ENCODE measurements around the gene MFAP4.

Gene MFAP4

DNA sequence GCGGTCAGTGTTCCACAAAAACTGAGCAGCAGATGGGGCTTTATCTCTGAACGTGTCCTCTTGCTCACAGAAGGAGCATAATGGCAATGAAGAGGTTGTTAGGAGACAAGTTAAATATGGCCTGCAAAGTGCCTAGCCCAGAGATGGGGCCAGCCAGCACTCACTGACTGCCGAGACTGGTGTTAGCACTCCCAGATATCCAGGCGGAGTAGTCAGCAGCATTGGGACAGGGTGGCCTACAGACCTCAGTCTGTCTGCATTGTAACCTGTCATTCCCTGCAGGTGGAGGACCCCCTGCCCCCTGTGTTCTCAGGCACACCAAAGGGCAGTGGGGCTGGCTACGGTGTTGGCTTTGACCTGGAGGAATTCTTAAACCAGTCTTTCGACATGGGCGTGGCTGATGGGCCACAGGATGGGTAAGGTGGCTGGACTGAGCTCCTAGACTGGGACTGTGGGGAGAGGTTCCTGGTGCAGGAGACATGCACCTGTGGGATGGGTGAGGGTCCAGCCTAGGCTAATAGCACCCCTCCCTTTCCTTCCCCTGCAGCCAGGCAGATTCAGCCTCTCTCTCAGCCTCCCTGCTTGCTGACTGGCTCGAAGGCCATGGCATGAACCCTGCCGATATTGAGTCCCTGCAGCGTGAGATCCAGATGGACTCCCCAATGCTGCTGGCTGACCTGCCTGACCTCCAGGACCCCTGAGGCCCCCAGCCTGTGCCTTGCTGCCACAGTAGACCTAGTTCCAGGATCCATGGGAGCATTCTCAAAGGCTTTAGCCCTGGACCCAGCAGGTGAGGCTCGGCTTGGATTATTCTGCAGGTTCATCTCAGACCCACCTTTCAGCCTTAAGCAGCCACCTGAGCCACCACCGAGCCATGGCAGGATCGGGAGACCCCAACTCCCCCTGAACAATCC lies 4.2 kb downstream of the MFAP4 start:
- Histone ChIP-seq H3K27me3 (ENCODE audit: insufficient read depth, low read length) (no peaks in the 10 kb centered on the region), H3K9ac (ENCODE audit: low read depth, low read length) (no peak overlapping the region), H3K4me3 (ENCODE audit: low read length) (no peak overlapping the region), H3K4me1 (ENCODE audit: insufficient read depth, low read length) (peaks cover 4% of the 10 kb centered on the region; the same call in 1 of the 2 replicates), H3K27ac (ENCODE audit: low read length) (no peak overlapping the region), H3K36me3 (ENCODE audit: insufficient read depth, low read depth, low read length) (peaks cover 62% of the 10 kb centered on the region), H3K9me3 (ENCODE audit: insufficient read depth, low read depth, low read length) (no peaks in the 10 kb centered on the region)

DNA sequence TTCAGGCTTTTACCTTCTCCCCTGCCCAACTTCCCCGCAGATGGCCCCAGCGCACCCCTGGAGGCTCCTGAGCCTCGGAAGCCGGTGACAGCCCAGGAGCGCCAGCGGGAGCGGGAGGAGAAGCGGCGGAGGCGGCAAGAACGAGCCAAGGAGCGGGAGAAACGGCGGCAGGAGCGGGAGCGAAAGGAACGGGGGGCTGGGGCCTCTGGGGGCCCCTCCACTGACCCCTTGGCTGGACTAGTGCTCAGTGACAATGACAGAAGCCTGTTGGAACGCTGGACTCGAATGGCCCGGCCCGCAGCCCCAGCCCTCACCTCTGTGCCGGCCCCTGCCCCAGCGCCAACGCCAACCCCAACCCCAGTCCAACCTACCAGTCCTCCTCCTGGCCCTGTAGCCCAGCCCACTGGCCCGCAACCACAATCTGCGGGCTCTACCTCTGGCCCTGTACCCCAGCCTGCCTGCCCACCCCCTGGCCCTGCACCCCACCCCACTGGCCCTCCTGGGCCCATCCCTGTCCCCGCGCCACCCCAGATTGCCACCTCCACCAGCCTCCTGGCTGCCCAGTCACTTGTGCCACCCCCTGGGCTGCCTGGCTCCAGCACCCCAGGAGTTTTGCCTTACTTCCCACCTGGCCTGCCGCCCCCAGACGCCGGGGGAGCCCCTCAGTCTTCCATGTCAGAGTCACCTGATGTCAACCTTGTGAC lies 5.1 kb downstream of the MFAP4 start:
- H3K4me3 ChIP-seq (ENCODE audit: low read length): no peak overlapping the region
- peaks cover 62% of the 10 kb centered on the region for H3K36me3 ChIP-seq (ENCODE audit: insufficient read depth, low read depth, low read length)
- H3K27ac ChIP-seq (ENCODE audit: low read length): no peak overlapping the region
- no peaks in the 10 kb centered on the region for H3K27me3 ChIP-seq (ENCODE audit: insufficient read depth, low read length)
- H3K9ac ChIP-seq (ENCODE audit: low read depth, low read length): no peak overlapping the region
- H3K9me3 ChIP-seq (ENCODE audit: insufficient read depth, low read depth, low read length): no peaks in the 10 kb centered on the region
- no peaks in the 10 kb centered on the region; the same call in 1 of the 2 replicates for H3K4me1 ChIP-seq (ENCODE audit: insufficient read depth, low read length)

- no peak overlapping the region for H3K4me3 ChIP-seq (ENCODE audit: low read length)
- H3K27me3 ChIP-seq (ENCODE audit: insufficient read depth, low read length): no peaks in the 10 kb centered on the region
- no peak overlapping the region for H3K9ac ChIP-seq (ENCODE audit: low read depth, low read length)
- peaks cover 62% of the 10 kb centered on the region for H3K36me3 ChIP-seq (ENCODE audit: insufficient read depth, low read depth, low read length)
- H3K4me1 ChIP-seq (ENCODE audit: insufficient read depth, low read length): no peaks in the 10 kb centered on the region; the same call in 1 of the 2 replicates
- no peaks in the 10 kb centered on the region for H3K9me3 ChIP-seq (ENCODE audit: insufficient read depth, low read depth, low read length)
- H3K27ac ChIP-seq (ENCODE audit: low read length): no peak overlapping the region
Measured at GRCh38 chr17:19381361-19381740, 5.6 kb downstream of the MFAP4 start.

DNA sequence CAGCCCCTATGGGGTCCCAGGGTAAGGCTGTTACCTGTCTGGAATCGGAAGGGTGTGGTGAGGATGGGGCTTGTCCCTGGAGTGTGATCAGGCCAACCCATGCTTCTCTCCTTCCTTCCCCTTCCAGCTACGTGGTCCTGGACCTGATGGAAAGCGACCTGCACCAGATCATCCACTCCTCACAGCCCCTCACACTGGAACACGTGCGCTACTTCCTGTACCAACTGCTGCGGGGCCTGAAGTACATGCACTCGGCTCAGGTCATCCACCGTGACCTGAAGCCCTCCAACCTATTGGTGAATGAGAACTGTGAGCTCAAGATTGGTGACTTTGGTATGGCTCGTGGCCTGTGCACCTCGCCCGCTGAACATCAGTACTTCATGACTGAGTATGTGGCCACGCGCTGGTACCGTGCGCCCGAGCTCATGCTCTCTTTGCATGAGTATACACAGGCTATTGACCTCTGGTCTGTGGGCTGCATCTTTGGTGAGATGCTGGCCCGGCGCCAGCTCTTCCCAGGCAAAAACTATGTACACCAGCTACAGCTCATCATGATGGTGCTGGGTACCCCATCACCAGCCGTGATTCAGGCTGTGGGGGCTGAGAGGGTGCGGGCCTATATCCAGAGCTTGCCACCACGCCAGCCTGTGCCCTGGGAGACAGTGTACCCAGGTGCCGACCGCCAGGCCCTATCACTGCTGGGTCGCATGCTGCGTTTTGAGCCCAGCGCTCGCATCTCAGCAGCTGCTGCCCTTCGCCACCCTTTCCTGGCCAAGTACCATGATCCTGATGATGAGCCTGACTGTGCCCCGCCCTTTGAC lies 6.3 kb downstream of the MFAP4 start:
- H3K27ac ChIP-seq (ENCODE audit: low read length): no peak overlapping the region
- no peaks in the 10 kb centered on the region for H3K9me3 ChIP-seq (ENCODE audit: insufficient read depth, low read depth, low read length)
- no peak overlapping the region for H3K4me3 ChIP-seq (ENCODE audit: low read length)
- H3K36me3 ChIP-seq (ENCODE audit: insufficient read depth, low read depth, low read length): peaks cover 62% of the 10 kb centered on the region
- H3K27me3 ChIP-seq (ENCODE audit: insufficient read depth, low read length): no peaks in the 10 kb centered on the region
- H3K9ac ChIP-seq (ENCODE audit: low read depth, low read length): no peak overlapping the region
- no peaks in the 10 kb centered on the region; the same call in 1 of the 2 replicates for H3K4me1 ChIP-seq (ENCODE audit: insufficient read depth, low read length)

DNA sequence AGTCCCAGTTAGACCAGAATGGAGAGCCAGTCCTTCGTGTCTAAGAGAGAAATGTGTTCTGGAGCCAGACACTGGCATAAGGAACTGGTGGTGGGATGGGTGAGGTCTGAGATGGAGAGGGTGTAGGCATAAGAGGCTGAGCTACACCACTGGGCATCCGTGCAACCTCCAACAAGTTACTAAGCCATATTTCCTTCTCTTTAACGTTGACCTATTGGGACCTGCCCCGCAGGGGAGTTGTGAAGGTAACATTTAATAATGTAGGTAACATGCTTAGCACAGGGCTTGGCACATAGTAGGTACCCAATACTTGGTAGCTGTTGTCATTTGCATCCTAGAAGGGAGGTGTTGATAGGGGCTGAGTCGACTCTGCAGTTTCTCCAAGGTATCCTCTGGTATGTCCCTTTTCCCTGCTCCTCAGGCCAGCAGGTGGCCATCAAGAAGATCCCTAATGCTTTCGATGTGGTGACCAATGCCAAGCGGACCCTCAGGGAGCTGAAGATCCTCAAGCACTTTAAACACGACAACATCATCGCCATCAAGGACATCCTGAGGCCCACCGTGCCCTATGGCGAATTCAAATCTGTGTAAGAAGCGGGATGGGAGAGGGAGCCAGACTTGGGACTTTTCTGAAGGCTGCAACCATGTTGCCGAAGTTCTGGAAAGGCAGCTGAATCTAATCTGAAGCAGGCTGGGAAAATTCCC lies 7.5 kb downstream of the MFAP4 start:
- no peak overlapping the region for H3K27ac ChIP-seq (ENCODE audit: low read length)
- peak overlapping the region; percentile 78 for H3K4me3 ChIP-seq (ENCODE audit: low read length)
- no peaks in the 10 kb centered on the region; the same call in 1 of the 2 replicates for H3K4me1 ChIP-seq (ENCODE audit: insufficient read depth, low read length)
- peak overlapping the region; percentile 85; the same call in 1 of the 2 replicates for H3K9ac ChIP-seq (ENCODE audit: low read depth, low read length)
- peaks cover 50% of the 10 kb centered on the region for H3K36me3 ChIP-seq (ENCODE audit: insufficient read depth, low read depth, low read length)
- no peaks in the 10 kb centered on the region for H3K9me3 ChIP-seq (ENCODE audit: insufficient read depth, low read depth, low read length)
- no peaks in the 10 kb centered on the region for H3K27me3 ChIP-seq (ENCODE audit: insufficient read depth, low read length)

- H3K4me1 ChIP-seq (ENCODE audit: insufficient read depth, low read length): no peaks in the 10 kb centered on the region; the same call in 1 of the 2 replicates
- H3K36me3 ChIP-seq (ENCODE audit: insufficient read depth, low read depth, low read length): peaks cover 42% of the 10 kb centered on the region
- no peaks in the 10 kb centered on the region for H3K9me3 ChIP-seq (ENCODE audit: insufficient read depth, low read depth, low read length)
- peak within 1 kb of the TSS; percentile 85 for H3K9ac ChIP-seq (ENCODE audit: low read depth, low read length)
- peak within 1 kb of the TSS; percentile 63 for H3K27ac ChIP-seq (ENCODE audit: low read length)
- H3K4me3 ChIP-seq (ENCODE audit: low read length): peak within 1 kb of the TSS; percentile 78
- H3K27me3 ChIP-seq (ENCODE audit: insufficient read depth, low read length): no peaks in the 10 kb centered on the region
Measured at GRCh38 chr17:19378416-19379360, 8.3 kb downstream of the MFAP4 start, which contains the start of gene MAPK7. TSS of gene MAPK7 (plus strand) at chr17:19378498. CDS start at chr17:19378901, 403 bp downstream.

DNA sequence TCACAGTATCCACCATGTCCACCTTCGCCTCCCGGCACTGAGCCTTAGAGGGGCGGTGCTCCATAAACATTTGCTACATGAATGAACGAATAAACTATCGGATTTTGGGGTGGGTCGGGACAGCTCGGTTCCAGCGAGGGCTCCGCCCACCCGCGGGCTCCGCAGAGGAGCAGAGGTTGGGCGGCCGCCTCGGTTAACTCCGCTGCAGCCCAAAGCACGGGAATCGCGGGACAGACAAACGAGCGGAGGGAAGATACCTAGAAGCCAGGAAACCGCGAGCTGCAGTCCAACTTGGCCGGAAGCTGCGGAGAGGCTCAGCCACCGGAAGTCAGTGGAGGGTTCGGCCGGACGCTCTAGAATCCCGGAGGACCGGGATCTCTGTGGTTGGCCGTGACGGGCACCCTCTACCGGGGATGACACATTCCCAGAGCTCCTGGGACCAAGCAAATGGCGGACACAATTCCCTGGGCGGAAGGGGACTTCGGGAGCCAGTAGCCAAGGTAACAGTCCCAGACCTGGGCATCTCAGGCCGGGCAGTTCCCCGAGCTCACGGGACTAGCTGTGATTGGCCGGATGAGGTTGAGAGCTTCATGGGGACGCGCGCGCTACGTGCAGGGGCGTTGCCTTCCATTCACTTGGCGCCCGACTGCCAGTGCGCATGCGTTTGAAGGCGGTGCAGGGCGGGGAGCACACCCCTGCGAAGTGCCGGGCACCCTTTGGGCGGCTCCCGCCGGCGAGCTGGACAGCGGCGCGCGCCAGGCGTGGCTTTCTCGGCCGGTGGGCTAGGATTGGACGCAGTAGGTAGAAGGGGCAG lies 9.2 kb downstream of the MFAP4 start:
- Histone ChIP-seq H3K9me3 (ENCODE audit: insufficient read depth, low read depth, low read length) (no peaks in the 10 kb centered on the region), H3K27ac (ENCODE audit: low read length) (peak overlapping the region; percentile 63), H3K36me3 (ENCODE audit: insufficient read depth, low read depth, low read length) (peaks cover 34% of the 10 kb centered on the region), H3K4me3 (ENCODE audit: low read length) (peak overlapping the region; percentile 78), H3K27me3 (ENCODE audit: insufficient read depth, low read length) (no peaks in the 10 kb centered on the region), H3K4me1 (ENCODE audit: insufficient read depth, low read length) (no peaks in the 10 kb centered on the region; the same call in 1 of the 2 replicates), H3K9ac (ENCODE audit: low read depth, low read length) (peak overlapping the region; percentile 85)

DNA sequence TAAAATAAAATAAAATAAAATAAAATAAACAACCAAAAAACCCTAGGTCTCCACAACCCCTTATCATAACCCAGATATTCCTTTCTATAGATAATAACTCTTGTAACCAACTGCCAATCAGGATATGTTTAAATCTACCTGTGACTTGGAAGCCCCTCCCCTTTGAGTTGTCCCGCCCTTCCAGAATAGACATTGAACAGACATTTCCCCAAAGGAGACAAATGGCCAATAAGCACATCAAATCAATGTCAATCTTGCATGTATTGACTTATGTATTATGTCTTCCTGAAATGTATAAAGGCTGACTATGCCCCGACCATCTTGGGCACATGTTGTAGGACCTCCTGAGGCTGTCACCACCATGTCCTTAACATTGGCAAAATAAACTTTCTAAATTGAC lies 10.2 kb downstream of the MFAP4 start:
- H3K9ac ChIP-seq (ENCODE audit: low read depth, low read length): peak overlapping the region; percentile 85
- no peaks in the 10 kb centered on the region for H3K9me3 ChIP-seq (ENCODE audit: insufficient read depth, low read depth, low read length)
- H3K27me3 ChIP-seq (ENCODE audit: insufficient read depth, low read length): no peaks in the 10 kb centered on the region
- H3K27ac ChIP-seq (ENCODE audit: low read length): no peak overlapping the region
- peaks cover 25% of the 10 kb centered on the region for H3K36me3 ChIP-seq (ENCODE audit: insufficient read depth, low read depth, low read length)
- peak overlapping the region; percentile 78 for H3K4me3 ChIP-seq (ENCODE audit: low read length)
- H3K4me1 ChIP-seq (ENCODE audit: insufficient read depth, low read length): no peaks in the 10 kb centered on the region; the same call in 1 of the 2 replicates

GRCh38 chr17:19375732-19376131 lies 11.3 kb downstream of the MFAP4 start:
- no peaks in the 10 kb centered on the region; the same call in 1 of the 2 replicates for H3K4me1 ChIP-seq (ENCODE audit: insufficient read depth, low read length)
- H3K27me3 ChIP-seq (ENCODE audit: insufficient read depth, low read length): no peaks in the 10 kb centered on the region
- no peaks in the 10 kb centered on the region for H3K9me3 ChIP-seq (ENCODE audit: insufficient read depth, low read depth, low read length)
- H3K9ac ChIP-seq (ENCODE audit: low read depth, low read length): no peak overlapping the region
- H3K4me3 ChIP-seq (ENCODE audit: low read length): no peak overlapping the region
- H3K36me3 ChIP-seq (ENCODE audit: insufficient read depth, low read depth, low read length): peaks cover 14% of the 10 kb centered on the region
- H3K27ac ChIP-seq (ENCODE audit: low read length): no peak overlapping the region
